GM18505 (cell line): ENCODE results near the gene BCL7A.
"Not testable (repeated sequence)": the region's sequence is repeated elsewhere in the genome, so short reads cannot be mapped to it uniquely, and the experiment has no call there.

Source experiments
- ATAC-seq: cut with Tn5 transposase; IDR thresholded peaks from one replicate; pipeline ENCODE4 v1.9.1; 2021; ENCODE audit not compliant: unreplicated experiment
- POLR2A ChIP-seq: IDR thresholded peaks from 4 replicates; pipeline ENCODE4 v1.6.1; 2011; ENCODE audit warnings: borderline replicate concordance; ENCODE audit not compliant: insufficient read depth, insufficient read length; ENCODE audit errors: extremely low read depth

Gene BCL7A

DNA sequence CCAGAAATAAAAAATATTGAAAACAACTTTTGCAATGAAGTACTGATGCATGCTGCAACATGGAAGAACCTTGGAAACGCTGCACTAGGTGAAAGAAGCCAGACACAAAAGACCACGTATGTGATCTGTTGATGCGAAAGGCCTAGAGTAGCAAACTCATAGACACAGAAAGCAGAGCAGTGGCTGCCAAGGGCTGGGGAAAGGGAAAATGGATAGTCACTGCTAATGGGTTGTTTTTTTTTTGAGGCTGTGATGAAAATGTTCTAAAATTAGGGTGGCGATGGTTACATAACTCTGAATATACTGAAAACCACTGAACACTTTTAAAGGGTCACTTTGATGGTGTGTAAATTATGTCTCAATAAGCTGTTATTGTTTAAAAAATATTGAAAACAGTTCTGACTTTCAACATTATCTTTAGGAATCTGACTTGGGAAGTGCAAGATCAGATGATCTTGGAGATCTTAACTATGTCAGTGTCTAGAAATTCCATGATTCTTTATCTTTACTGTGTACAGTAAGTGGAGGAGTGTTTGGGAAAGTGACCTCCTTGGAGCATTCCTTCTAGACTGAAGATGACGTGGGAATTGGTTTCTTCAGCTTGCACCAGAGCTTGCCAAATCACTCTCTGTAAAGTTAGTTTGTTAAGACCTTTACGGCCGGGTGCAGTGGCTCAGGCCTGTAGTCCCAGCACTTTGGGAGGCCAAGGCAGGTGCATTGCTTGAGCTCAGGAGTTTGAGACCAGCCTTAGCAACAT is 69.3 kb downstream of the BCL7A start:
- TF ChIP-seq POLR2A, result no peak
- no peak for ATAC-seq

DNA sequence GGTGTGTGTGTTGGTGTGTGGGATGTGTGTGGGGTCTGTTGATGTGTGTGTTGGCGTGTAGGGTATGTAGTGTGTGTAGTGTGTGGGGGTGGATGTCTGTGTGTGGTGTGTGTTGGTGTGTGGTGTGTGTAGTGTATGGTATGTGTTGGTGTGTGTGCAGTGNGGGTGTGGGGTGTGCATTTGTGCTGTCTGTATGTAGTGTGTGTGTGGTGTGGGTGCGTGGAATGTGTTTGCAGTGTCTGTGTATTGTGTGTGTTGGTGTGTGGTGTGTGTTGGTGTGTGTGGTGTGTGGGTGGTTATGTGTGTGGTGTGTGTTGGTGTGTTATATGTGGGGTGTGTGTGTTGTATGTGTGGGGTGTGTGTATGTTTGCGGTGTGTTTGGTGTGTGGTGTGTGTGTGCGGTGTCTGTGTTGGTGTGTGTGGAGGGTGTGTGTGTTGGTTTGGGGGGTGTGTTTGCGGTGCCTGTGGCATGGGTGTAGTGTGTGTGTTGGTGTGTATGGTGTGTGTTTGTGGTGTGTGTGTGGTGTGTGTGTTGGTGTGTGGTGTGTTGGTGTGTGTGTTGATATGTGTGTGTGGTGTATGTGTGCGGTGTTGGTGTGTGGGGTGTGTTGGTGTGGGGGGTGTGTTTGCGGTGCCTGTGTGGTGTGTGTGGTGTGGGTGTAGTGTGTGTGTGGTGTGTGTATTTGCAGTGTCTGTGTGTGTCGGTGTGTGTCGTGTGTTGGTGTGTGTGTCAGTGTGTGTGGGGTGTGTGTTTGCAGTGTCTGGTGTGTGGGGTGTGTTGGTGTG is 71.6 kb downstream of the BCL7A start:
- TF ChIP-seq POLR2A, result no peak
- ATAC-seq, result no peak

DNA sequence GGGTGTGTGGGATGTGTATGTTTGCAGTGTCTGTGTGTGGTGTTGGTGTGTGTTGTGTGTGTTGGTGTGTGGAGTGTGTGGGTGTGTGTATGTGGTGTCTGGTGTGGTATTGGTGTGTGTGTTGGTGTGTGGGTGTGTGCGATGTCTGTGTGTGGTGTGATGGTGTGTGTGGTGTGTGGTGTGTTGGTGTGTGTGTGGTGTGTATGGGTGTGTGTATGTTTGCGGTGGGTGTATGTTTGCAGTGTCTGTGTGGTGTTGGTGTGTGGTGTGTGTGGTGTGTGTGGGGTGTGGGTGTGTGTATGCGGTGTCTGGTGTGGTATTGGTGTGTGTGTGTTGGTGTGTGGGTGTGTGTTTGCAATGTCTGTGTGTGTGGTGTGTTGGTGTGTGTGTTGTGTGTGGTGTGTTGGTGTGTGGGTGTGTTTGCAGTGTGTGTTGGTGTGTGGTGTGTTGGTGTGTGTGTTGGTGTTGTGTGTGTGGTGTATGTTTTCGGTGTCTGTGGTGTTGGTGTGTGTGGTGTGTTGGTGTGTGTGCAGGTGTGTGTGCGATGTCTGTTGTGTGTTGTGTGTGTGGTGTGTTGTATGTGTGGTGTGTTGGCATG is 72.6 kb downstream of the BCL7A start:
- TF ChIP-seq POLR2A, result no peak
- no peak for ATAC-seq

DNA sequence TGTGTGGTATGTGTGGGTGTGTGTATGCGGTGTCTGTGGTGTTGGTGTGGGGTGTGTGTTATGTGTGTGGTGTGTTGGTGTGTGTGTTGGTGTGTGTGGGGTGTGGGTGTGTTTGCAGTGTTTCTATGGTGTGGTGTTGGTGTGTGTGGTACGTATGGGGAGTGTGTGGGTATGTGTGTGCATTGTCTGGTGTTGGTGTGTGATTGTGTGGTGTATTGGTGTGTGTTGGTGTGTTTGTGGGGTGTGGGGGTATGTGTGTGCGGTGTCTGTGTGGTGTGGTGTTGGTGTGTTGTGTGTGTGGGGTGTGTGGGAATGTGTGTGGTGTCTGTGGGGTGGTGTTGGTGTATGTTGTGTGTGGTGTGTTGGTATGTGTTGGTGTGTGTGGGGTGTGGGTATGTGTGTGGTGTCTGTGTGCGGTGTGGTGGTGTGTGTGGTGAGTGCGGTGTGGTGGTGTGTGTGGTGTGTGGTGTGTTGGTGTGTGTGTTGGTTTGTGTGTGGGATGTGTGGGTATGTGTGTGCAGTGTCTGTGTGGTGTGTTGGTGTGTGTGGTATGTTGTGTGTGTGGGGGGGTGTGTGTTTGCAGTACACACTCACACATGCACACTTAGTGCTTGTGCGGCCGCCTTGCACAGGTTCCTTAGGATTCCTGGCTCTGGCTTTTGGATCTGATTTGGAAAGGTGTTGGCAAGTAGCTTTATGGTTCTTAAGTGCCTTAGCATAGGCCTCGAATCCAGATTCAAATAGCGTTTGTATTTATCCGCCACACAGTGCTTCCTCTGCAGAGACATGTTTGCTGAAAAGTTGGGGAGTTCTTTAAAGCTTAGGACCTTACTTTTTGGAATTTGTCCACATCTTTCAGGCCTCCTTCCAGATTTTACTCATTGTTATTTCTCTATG is 73.3 kb downstream of the BCL7A start:
- ATAC-seq, result no peak

DNA sequence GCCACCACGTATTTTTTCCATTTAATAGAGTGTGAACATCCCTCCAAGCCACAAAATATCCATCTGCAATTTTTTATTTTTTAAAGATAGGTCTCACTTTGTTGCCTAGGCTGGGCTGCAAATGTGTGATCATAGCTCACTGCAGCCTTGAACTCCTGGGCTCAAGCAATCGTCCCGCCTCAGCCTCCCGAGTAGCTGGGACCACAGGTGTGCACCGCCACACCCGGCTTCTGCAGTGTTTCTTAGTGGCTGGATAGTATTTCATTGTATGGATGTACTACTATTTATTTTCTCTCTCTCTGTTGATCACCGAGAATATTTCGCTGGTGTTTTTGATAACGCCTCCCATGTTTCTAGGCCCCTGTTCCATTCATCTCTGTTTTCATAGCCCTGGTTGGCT is 74.3 kb downstream of the BCL7A start:
- ATAC-seq, result no peak
- TF ChIP-seq POLR2A, result no peak

More for the DNA sequence above, 73.3 kb downstream of the BCL7A start:
- TF ChIP-seq POLR2A, result no peak

DNA sequence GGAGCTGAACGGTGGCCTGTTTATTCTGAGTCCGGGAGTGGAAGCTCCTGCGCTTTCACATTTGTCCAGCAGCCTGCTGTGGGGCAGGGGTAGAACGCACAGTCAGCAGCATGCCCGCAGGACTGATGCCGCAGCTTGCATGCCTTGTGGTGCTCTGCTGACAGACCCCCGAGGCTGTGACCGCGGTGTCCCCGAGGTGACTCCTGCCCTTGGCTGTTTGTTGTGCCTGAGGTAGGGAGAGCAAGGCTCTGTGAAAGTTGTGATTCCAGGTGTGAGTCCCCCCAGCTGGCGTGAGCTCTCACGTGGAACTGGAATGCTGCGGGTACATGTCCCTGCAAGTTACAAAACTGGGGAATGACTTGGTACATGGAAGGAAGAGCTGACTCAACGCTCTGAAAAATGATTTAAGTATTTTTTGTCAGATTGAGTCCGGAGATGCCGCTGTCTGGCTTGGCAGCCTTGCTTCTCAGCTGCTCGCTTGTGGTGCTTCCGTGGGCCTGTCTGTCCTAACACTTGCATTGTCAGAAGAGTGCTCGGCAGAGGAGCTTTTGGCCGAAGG is 75.0 kb downstream of the BCL7A start:
- no peak for ATAC-seq

DNA sequence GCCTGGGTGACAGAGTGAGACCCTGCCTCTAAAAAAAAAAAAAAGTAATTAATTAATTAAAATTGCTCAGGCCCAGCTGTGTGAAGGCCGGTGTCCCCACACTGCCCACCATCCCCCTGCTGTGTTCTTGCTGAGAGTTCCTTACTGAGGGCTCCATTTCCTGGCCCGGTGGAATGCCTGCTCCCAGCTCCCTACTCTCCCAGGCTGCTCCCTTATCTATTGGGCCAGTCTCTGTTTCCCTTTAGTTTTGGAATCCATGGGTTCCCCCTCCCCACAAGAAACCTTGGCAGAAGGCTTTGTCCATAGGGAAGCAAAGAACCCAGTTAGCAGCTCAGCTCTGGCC is 75.9 kb downstream of the BCL7A start:
- no peak for TF ChIP-seq POLR2A
- ATAC-seq, result no peak

More for the DNA sequence above, 75.0 kb downstream of the BCL7A start:
- TF ChIP-seq POLR2A, result no peak

DNA sequence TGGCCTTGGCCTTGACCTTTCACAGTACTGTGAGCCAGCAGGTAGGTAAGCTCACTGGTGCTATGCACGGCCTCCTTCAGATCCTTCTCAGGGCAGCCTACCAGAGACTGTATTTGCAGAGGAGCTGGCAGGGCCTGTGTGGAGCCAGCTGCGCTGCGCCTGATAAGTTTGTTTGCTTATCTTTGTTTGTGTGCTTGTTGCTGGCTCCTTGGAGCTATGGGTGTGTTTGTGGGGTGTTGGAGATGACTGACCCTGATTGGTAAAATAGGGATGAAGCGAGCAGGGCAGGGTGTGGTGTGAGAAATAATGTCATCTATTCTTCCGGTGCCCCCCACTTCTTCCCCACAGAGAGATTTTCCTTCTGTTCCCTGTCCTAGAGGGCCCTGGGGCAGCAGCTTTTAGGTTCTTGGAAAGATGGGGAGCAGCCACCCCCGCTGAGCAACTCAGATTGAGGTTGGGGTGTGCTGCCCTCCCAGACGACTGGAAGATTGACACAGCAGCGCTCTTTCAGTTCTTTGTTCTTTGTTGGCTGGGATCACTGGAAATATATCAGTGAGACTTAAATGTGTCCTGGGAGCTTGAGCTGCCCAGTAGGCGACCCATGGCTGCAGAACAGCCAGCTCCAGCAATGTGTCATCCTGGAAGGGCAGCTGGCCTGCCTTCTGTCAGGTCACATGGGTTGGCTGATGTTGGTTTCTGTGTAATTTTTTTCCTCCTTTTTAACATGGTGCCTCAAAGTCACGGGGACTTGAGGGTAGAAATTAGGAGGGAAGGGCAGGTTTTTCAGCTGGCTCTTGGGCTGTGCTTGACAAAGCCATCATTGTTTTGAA is 76.5 kb downstream of the BCL7A start:
- TF ChIP-seq POLR2A, result no peak
- ATAC-seq, result no peak

DNA sequence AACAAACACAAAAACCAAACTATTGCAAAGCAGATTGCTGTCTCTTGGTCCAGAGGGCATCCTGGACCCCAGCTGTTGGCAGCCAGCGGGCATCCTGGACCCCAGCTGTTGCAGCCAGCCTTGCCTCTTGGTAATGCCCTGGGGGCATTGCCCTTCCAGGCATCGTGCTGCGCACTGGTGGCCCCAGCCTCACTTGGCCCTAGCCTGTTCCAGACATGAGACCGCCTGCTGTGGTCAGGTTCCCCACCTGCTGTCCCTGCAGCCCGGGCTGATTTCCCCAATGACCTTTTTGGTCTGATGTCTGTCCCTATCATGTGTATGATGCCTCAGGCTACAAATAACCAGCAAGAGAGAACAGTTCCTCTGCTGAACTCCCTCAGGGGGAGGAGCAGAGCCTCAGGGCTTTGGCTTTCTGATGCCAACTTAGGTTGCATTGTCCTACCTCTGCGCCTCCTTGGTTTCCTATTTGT is 77.6 kb downstream of the BCL7A start:
- no peak for ATAC-seq
- TF ChIP-seq POLR2A, result no peak

DNA sequence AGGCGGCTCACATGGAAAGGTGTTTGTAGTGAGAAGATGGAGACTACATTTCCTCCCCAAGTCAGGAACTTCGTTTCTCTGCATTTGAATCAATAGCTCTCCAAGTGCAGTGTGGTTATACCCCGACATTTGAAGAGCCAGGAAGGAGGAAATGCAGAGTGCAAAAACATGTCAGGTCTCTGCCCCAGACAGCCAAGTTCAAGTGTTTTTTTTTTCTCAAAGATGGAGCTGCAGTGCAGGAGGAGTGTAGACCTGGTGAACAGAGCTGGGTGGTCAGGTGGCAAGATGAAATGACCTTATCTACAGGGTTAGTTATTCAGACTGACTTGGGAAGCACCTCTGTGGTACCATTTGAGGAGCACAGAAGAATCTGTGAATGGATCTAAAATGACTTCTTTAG is 78.2 kb downstream of the BCL7A start:
- TF ChIP-seq POLR2A, result no peak
- ATAC-seq, result no peak

DNA sequence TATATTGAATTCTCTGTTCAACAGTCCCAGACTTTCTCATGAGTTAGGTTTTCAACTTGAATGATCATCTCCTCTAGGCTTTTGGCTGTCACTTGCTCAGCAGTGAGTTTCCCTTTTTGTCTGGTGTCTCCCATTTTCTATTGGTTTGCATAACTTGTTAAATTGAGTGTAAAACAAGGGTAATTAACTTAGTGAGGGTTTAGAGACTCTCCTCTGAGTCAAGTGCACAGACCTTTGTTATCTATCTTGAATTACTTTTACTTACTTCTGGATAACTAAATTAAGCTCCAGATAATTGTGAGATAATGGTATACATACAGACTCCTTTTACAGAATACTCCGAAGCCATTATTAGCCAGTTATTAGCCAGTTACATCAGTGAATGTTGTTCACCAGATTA is 78.9 kb downstream of the BCL7A start:
- no peak for ATAC-seq
- TF ChIP-seq POLR2A, result no peak

DNA sequence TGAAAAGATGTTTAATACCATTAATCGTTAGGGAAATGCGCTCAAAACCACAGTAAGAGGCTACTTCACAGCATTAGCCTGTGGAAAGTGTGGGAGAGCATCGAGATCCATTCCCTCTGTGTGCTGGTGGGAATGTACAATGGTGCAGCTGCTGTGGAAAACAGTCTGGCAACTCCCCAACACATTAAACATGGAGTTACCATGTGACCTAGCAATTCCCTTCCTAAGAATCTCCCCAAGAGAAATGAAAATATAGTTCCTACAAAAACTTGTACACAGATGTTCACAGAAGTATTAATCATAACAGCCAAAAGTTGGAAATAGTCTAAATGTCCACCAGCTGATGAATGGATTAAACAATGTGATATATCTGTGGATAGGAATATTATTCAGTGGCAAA is 80.6 kb downstream of the BCL7A start:
- no peak for ATAC-seq
- no peak for TF ChIP-seq POLR2A

DNA sequence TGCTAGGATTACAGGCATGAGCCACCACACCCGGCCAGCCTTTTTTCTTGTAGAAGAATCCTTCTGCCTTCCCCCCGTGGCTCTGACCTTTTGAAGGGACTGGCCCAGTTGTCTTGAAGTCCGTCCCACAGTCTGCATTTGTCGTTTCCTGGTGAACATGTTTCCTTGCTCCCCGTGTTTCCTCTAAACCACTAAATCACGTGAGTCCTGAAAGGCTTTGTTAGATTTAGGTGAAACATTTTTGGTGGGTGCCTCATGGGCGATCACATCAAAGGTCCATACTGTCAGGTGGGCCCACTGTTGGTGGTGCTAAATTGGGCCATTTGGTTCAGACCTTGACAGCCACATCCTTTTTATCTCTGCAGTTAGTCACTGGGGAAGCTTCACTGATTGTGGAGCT is 83.2 kb downstream of the BCL7A start:
- no peak for ATAC-seq
- TF ChIP-seq POLR2A, result no peak

DNA sequence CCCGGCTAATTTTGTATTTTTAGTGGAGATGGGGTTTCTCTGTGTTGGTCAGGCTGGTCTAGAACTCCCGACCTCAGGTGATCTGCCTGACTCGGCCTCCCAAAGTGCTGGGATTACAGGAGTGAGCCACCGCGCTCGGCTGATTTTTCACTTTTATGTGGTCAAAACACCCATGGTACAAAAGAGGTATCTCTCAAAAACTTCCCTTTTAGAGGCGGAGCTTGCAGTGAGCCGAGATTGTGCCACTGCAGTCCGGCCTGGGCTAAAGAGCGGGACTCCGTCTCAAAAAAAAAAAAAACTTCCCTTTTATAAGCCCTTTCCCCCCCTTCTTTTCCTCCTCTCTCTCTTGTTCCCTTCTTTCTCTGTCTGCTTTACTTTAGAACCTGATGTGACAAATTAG is 83.8 kb downstream of the BCL7A start:
- not testable (repeated sequence) for ATAC-seq
